GM18498 (cell line): Measurements from ENCODE around the gene CPS1.

Experiments
- ATAC-seq: cut with Tn5 transposase; IDR thresholded peaks from one replicate; pipeline ENCODE4 v1.9.1; 2021; ENCODE audit warnings: mild to moderate bottlenecking, moderate library complexity; ENCODE audit not compliant: unreplicated experiment

Gene CPS1

GRCh38 chr2:210604666-210605065 lies 48.3 kb downstream of the CPS1 start:
- ATAC-seq = no peak

DNA sequence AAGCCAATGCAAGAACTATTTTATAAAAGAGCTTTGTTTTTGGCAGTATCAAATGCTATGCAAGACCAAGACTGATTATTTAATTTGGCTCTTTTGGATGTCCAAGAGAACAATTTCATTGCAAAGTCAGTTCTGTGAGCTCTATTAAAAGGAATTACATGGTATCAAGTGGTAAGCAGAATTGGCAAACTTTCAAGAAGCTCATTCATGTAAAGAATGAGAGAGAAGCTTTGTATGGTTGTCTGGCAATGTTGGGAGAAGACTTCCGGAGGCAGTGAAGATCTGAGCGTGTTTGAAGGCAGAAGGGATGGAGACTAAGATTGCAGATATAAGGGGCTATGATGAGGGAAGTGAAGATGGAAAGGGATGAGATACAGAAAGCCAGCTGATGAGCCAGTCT lies 49.6 kb downstream of the CPS1 start:
- ATAC-seq = no peak

DNA sequence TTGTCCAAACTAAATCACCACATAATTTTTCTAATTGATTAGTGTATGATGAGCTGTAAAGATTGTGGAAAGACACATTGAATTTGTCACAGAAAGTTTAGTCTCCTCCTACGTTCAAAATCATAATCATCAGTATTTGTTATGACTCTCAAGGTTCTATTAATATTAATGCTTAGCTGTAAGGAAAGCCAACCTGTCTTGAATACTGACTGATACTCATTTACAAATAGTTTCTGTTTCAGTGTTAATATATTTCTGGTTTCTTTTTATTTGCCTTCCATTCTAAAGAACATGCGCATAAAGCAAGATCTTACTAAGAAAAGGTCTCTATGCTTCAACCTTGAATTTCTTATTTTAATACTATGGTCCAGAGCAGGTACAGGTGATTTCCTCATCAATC lies 55.1 kb downstream of the CPS1 start:
- ATAC-seq = peak; percentile 83

- no peak for ATAC-seq
These were observed 59.7 kb downstream of the CPS1 start for GRCh38 chr2:210616074-210616473.

GRCh38 chr2:210617318-210617717 lies 60.9 kb downstream of the CPS1 start:
- ATAC-seq = no peak

DNA sequence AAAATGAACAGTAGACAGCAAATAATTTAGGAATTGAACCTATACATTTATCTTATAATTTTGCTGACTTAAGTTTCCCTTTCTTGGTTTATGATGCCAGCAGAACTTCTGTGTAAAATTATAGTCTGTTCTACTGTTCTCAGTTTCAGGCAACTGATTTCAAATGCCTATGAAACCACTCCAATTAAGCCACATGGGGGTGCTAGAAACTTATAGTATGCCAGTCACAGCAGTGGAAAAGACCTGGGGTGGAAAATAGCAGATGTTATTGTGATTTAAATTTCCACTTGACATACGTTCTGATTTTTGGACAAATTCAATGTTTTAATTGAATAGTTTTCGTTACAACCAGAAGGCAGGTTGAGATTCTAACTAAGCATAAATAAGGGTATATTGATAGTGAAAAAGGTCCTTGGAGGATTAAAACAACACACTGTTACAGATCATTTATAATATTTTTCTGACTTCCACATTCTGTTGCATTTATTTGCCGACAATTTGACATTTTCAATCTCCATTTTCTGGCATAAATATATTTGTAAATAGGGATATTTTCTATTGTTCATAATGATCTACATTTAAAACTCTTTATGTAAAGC lies 61.4 kb downstream of the CPS1 start:
- peak; percentile 79 for ATAC-seq

- no peak for ATAC-seq
These were observed 64.1 kb downstream of the CPS1 start for GRCh38 chr2:210620456-210620855.

GRCh38 chr2:210623506-210623905 lies 67.1 kb downstream of the CPS1 start:
- ATAC-seq = no peak

DNA sequence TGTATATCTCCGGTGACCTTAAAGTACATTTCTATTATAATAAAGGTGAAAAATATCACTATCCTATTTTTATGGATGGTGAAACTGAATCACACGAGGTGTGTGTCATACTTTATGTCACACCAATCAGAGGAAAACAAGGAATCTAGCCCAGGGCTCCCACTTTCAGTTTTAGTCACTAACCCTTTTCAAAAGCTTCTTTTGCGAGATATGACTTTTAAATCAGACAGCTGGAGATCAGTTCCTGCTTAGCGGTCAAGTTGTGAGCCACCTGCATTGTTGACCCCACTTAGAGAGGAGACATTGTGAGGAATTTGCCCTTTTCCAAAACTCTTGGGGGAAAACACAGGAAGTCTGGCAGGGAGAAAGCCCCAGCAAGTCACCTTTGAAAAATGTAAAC lies 70.5 kb downstream of the CPS1 start:
- ATAC-seq = peak; percentile 44

DNA sequence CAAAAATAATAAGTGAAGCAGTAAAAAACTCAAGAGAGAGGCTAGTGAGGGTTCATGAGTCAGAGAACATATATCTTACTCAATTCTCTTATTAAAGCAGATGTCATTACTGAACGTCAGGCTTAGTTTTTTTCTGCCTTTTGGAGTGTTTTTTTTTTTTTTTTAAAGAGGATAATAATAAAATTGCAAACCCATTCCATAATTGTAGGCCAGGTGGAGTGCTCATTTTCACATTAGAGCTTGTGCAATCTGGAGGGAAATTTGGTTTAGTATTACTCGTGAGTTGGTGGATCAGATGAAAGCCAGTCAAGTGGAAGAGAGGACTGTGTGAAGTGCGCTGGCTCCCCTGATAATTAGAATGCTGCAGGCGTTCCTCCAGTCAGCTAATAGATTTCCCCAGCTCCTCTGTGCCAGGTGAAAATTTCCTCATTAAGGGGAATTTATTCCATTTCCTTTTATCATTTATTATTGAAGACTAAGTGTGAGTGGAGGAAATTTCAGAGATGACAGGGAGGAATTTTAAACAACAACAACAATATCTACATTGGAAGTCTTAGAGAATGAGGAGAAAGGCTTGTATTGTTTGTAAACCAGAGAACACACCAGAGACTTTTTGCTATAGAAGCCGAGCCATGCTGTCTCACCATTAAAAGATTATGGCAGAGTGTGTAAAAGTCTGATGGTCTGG lies 74.6 kb downstream of the CPS1 start:
- no peak for ATAC-seq

- ATAC-seq = no peak
These were observed 77.3 kb downstream of the CPS1 start for GRCh38 chr2:210633699-210634098.

DNA sequence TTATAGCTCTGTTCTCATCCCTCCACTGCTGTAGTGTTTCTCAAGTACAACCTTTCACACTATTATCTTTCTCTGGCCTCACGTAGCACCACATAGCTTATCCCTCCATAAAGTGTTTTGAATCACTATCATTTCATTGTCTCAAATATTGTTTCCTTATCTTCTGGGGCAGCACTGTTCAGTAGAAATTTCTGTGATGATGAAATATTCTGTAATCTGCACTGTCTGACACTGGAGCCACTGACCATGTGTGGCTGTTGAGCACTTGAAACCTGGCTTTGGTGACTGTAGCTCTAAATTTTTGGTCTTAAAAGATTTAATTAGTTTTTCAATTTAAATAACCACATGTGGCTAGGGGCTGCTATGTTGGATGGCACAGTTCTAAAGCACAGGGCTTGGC lies 78.9 kb downstream of the CPS1 start:
- no peak for ATAC-seq

- no peak for ATAC-seq
These were observed 85.9 kb downstream of the CPS1 start for GRCh38 chr2:210642333-210642732.

DNA sequence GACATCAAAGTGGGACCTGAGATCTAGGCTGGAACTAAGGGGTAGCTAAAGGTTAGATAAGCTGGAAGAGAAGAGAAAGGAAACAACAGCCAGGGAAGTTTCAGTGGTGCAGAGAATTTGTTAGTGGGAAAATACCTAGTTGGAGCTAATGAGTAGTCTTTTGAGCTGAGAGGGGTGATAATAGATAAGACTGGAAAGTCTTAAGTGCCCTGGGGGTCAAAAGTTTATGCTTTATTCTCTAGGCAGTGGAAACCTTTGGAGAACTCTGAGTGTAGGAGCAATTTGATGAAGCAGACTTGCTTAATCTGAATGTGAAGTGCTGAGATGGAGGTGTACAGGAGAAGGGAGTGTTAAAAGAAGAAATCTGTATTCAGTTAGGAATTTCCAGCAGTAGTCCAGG lies 90.8 kb downstream of the CPS1 start:
- no peak for ATAC-seq

GRCh38 chr2:210654091-210654490 lies 97.7 kb downstream of the CPS1 start:
- no peak for ATAC-seq

DNA sequence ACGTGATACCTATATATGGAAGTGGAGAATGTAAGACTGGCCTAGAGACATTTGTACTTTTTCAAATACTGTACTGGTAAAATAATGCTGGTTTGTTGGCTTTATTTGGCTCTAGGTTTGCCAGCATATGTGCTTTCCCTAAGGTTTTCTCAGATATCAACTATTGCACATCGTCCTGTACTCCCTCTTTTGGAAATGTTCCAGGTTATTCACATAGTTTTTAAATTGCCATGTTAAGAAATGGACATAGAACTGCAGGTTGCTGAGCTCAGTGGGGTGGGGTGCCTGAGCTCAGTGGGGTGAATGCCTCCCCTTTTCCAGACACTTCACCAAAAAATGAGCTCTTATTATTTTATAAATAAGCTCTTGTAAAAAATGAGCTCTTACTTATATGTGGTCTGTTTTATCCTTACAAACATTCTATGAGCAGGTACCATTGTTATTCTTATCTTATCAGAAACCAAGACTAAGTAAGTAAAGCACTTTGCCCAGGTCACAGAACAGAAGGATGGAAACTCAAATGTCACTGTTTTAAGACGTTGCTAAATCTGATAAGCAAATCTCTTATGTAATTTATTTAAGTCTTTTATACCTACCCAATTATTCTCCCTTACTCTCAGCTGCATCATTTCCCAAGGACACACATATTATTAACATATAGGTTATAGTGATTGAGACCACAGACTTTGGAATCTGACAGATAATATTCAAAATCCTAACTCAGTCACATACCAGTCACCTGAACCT lies 99.0 kb downstream of the CPS1 start:
- ATAC-seq = no peak

DNA sequence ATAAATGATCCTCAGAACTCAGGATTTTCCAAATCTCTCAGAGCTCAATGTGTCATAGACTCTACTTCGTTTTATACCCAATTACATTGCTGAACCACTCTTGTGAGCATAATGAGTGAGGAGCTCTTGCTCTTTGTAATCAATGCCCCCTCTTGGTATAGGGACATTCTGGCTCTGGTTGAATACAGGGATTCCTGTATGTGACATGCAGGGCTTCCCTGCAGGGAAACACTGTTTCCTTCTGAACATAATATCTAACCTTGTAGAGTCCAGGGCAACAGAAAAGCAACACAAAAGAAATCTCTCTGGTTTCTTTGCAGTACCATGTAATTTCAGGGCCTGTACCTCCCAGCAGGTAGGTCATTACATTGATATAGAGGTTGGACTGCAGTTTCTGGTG lies 101.5 kb downstream of the CPS1 start:
- ATAC-seq = no peak

GRCh38 chr2:210660751-210661150 lies 104.4 kb downstream of the CPS1 start:
- no peak for ATAC-seq

- no peak for ATAC-seq
These were observed 106.2 kb downstream of the CPS1 start for GRCh38 chr2:210662560-210662959.

- ATAC-seq = no peak
These were observed 107.3 kb downstream of the CPS1 start for GRCh38 chr2:210663631-210664089.

GRCh38 chr2:210667711-210668110 lies 111.3 kb downstream of the CPS1 start:
- ATAC-seq = no peak

GRCh38 chr2:210671065-210671464 lies 114.7 kb downstream of the CPS1 start:
- no peak for ATAC-seq
